ENCODE measurements around the gene DCAF17. TPM values are rescaled to one million over a fixed set of nuclear protein-coding genes. Genes with fewer than 3 reads are reported as not detected.

DCAF17 gene
- total and polyA plus RNA-seq, 2 of the 13 experiments (the other 11 are each of a cell fraction or from before 2014, with no cell fraction given), result 13.7 to 30.0 TPM

DNA sequence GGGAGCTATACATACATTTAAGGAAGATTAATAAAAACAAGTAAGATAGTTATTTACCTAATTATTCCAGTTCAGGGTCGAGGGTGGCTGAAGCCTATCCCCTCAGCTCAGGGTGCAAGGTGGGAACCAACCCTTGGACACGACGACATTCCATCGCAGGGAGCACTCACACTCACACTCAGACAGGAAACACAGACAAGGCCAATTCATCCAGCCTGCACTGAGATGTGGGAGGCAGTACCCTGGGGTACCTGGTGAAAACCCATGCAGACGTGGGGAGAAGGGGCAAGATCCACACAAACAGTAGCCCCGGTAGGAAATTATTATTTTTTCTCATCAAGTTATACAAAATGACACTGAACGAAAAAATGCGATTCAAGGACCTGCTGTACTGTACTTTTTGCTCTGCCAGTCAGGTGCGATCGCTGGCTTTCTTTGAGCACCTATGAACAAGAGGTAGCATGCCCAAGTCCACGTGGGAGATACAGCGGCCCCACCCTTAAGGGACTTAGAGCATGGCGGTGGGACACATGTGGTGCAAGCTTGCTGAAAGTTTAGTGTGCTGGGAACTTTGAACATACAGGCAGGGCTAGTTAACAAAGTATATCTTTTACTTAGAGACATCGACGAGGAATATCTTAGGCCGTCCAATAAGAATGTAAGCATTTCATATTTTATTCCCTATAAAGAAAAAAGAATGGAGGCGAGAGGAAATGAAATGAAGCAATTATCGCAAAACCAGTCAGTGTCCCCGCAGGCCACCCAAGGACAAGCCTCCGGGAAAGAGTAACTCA, 860 bp upstream of the DCAF17 start (continued):
- TF ChIP-seq UBTF (CRISPR knock-in tag; IDR thresholded peaks at IDR 0.05), result no peak
- no peak for TF ChIP-seq CREM (IDR thresholded peaks at IDR 0.05)
- TF ChIP-seq CREM (CRISPR knock-in tag; IDR thresholded peaks at IDR 0.05), result no peak
- TF ChIP-seq PCBP2 (optimal IDR thresholded peaks at IDR 0.05; ENCODE audit: low read depth, low read length, poor library complexity, severe bottlenecking), result no peak
- TF ChIP-seq FOXA3 (CRISPR knock-in tag; IDR thresholded peaks at IDR 0.05), result no peak
- TF ChIP-seq, protein P1, sequence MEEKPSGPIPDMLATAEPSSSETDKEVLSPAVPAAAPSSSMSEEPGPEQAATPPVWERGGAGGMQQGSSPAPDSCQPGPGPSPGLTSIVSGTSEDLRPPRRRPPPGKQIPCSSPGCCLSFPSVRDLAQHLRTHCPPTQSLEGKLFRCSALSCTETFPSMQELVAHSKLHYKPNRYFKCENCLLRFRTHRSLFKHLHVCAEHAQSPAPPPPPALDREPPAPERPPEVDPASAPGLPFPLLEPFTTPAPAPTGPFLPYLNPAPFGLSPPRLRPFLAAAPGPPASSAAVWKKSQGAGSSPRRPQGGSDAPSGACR (CRISPR knock-in tag; IDR thresholded peaks at IDR 0.05), result no peak; the same call in 1 of the 2 replicates
- TF ChIP-seq ZFP37 (CRISPR knock-in tag; IDR thresholded peaks at IDR 0.05; ENCODE audit: borderline replicate concordance), result no peak
- TF ChIP-seq TGIF2 (CRISPR knock-in tag; IDR thresholded peaks at IDR 0.05), result peak; percentile 58
- TF ChIP-seq MXD4 (CRISPR knock-in tag; IDR thresholded peaks at IDR 0.05), result peak; percentile 21; the same call in 1 of the 2 replicates
- no peak for TF ChIP-seq ZNF687 (CRISPR knock-in tag; IDR thresholded peaks at IDR 0.05)
- TF ChIP-seq, protein P2, sequence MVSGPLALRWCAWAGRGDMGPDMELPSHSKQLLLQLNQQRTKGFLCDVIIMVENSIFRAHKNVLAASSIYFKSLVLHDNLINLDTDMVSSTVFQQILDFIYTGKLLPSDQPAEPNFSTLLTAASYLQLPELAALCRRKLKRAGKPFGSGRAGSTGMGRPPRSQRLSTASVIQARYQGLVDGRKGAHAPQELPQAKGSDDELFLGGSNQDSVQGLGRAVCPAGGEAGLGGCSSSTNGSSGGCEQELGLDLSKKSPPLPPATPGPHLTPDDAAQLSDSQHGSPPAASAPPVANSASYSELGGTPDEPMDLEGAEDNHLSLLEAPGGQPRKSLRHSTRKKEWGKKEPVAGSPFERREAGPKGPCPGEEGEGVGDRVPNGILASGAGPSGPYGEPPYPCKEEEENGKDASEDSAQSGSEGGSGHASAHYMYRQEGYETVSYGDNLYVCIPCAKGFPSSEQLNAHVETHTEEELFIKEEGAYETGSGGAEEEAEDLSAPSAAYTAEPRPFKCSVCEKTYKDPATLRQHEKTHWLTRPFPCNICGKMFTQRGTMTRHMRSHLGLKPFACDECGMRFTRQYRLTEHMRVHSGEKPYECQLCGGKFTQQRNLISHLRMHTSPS (CRISPR knock-in tag; IDR thresholded peaks at IDR 0.05; ENCODE audit: low read depth), result no peak
